ENCODE data around the gene SLC9A9.

GRCh38 chr3:143881095-143881494, 32.8 kb upstream of the SLC9A9 start:
- TF ChIP-seq, protein P1, sequence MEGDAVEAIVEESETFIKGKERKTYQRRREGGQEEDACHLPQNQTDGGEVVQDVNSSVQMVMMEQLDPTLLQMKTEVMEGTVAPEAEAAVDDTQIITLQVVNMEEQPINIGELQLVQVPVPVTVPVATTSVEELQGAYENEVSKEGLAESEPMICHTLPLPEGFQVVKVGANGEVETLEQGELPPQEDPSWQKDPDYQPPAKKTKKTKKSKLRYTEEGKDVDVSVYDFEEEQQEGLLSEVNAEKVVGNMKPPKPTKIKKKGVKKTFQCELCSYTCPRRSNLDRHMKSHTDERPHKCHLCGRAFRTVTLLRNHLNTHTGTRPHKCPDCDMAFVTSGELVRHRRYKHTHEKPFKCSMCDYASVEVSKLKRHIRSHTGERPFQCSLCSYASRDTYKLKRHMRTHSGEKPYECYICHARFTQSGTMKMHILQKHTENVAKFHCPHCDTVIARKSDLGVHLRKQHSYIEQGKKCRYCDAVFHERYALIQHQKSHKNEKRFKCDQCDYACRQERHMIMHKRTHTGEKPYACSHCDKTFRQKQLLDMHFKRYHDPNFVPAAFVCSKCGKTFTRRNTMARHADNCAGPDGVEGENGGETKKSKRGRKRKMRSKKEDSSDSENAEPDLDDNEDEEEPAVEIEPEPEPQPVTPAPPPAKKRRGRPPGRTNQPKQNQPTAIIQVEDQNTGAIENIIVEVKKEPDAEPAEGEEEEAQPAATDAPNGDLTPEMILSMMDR (IDR thresholded peaks at IDR 0.05): no peak
- no peak for TF ChIP-seq POLR2A (IDR thresholded peaks at IDR 0.05)

Data from uterus (tissue), 2 donors.